HepG2 (cell line): ENCODE results near the gene OTUD4. TPM values are rescaled to one million over a fixed set of nuclear protein-coding genes. Genes with fewer than 3 reads are reported as not detected.

ENCODE experiments used
- ATAC-seq: fragments of 200-7000 bp; cut with Tn5 transposase; 3 replicates; pipeline ENCODE4 v1.9.1; 2020; ENCODE audit warnings: mild to moderate bottlenecking, moderate library complexity
- BruUV-seq: library from RNA; stranded (reverse); fragments of 400-500 nt; replicated peaks from 2 replicates; lab custom pipeline; 2021; lab: Mats Ljungman, UMichigan
- CTCF ChIA-PET: fragments of 300-600 bp; formaldehyde crosslinking; extraction: SDS; loops from one replicate; lab custom pipeline; 2021; ENCODE audit warnings: low total read pairs, inconsistent platforms, low intra/inter-chr PET ratio; lab: Yijun Ruan, JAX
- POLR2A ChIA-PET: fragments of 350-600 bp; sonication (Branson Sonifier 250); formaldehyde crosslinking; loops from one replicate; lab custom pipeline; 2020; ENCODE audit warnings: antibody characterized with exemption, inconsistent platforms; lab: Yijun Ruan, JAX
- DNase-seq: peaks from one replicate; pipeline ENCODE4 v3.0.0-alpha.2; 2015; ENCODE audit warnings: low spot score
- FAIRE-seq: peaks from 3 replicates; lab custom pipeline; 2011; peaks lifted over from hg19 to GRCh38; lab: Jason Lieb, UNC
- H2AFZ ChIP-seq: one replicate; pipeline ENCODE4 v1.6.1; 2011; ENCODE audit warnings: low read length, inconsistent platforms
- H3K27ac ChIP-seq: fragments of 300-600 bp; 3 replicates; pipeline ENCODE4 v1.8.0; 2011; ENCODE audit warnings: mixed run types, mild to moderate bottlenecking, mixed read lengths, low read length, inconsistent platforms; ENCODE audit not compliant: insufficient read depth; ENCODE audit errors: extremely low read length
- H3K27me3 ChIP-seq, 2 experiments: fragments of 200-600 bp in 1 of 2; 2 replicates in 1 of 2; 3 replicates in 1 of 2; pipeline versions ENCODE4 v1.6.0 to v1.8.0; 2011; ENCODE audit warnings: low read length in 2 of 2, mild to moderate bottlenecking in 2 of 2, moderate library complexity in 2 of 2, inconsistent platforms in 1 of 2; ENCODE audit not compliant: insufficient read depth in 2 of 2, control insufficient read depth in 1 of 2
- H3K36me3 ChIP-seq, 2 experiments: fragments of 200-600 bp in 1 of 2; replicated peaks in 1 of 2; 2 replicates in 1 of 2; 3 replicates in 1 of 2; pipeline versions ENCODE4 v1.5.1 to v1.8.0; 2011; ENCODE audit warnings: low read length in 2 of 2, inconsistent platforms in 1 of 2; ENCODE audit not compliant: insufficient read depth in 2 of 2, control insufficient read depth in 1 of 2
- H3K4me1 ChIP-seq: 2 replicates; pipeline ENCODE4 v1.5.1; 2012; ENCODE audit warnings: low read length, inconsistent platforms; ENCODE audit not compliant: insufficient read depth
- H3K4me2 ChIP-seq: 2 replicates; pipeline ENCODE4 v1.6.0; 2011; ENCODE audit warnings: low read depth, low read length, inconsistent platforms
- H3K4me3 ChIP-seq, 3 experiments: fragments of 200-600 bp in 1 of 3; sonication (generic), shearing (Covaris generic) in 1 of 3; replicated peaks in 1 of 3; 2 replicates each; pipeline ENCODE4 v1.5.1; 2011 to 2016; ENCODE audit warnings: low read length in 3 of 3, inconsistent platforms in 2 of 3, low read depth in 2 of 3, mild to moderate bottlenecking in 2 of 3, control low read depth in 1 of 3, mixed read lengths in 1 of 3; ENCODE audit not compliant: insufficient read depth in 1 of 3
- H3K79me2 ChIP-seq: one replicate; pipeline ENCODE4 v1.6.1; 2011; ENCODE audit warnings: low read length, inconsistent platforms; ENCODE audit not compliant: insufficient read depth
- H3K9ac ChIP-seq: 2 replicates; pipeline ENCODE4 v1.6.0; 2011; ENCODE audit warnings: mild to moderate bottlenecking, low read depth, low read length, inconsistent platforms; ENCODE audit not compliant: insufficient read depth
- H3K9me3 ChIP-seq: 2 replicates; pipeline ENCODE4 v1.5.1; 2012; ENCODE audit warnings: mild to moderate bottlenecking, low read length
- H4K20me1 ChIP-seq: 2 replicates; pipeline ENCODE4 v1.6.0; 2011; ENCODE audit warnings: inconsistent platforms, mild to moderate bottlenecking, low read length, moderate library complexity; ENCODE audit not compliant: insufficient read depth
- ARID5B ChIP-seq: IDR thresholded peaks from 2 replicates; pipeline ENCODE4 v1.4.0; 2020; ENCODE audit warnings: mild to moderate bottlenecking, missing genetic modification reagents
- BCL6 ChIP-seq: IDR thresholded peaks from 2 replicates; pipeline ENCODE4 v1.6.1; 2016; ENCODE audit warnings: missing genetic modification reagents, missing compliant biosample characterization
- FOXC1 ChIP-seq: sonication (generic); formaldehyde crosslinking; IDR thresholded peaks from 2 replicates; pipeline ENCODE4 v1.8.0; 2022; ENCODE audit warnings: mild to moderate bottlenecking, missing genetic modification reagents, borderline replicate concordance
- KDM4B ChIP-seq: sonication (generic); formaldehyde crosslinking; IDR thresholded peaks from 2 replicates; pipeline ENCODE4 v1.4.0; 2020; ENCODE audit warnings: missing genetic modification reagents
- KDM5A ChIP-seq: fragments of 200-600 bp; sonication (generic); IDR thresholded peaks from 2 replicates; pipeline ENCODE4 v1.7.0; 2018; ENCODE audit warnings: antibody characterized with exemption, mild to moderate bottlenecking, low read length, borderline replicate concordance
- MIER2 ChIP-seq: IDR thresholded peaks from 2 replicates; pipeline ENCODE4 v1.6.1; 2016; ENCODE audit warnings: missing biosample characterization, missing genetic modification reagents
- MYNN ChIP-seq: sonication (generic); formaldehyde crosslinking; IDR thresholded peaks from 2 replicates; pipeline ENCODE4 v1.4.0; 2020; ENCODE audit warnings: mild to moderate bottlenecking, low read depth, missing genetic modification reagents
- MYPOP ChIP-seq: sonication (generic); formaldehyde crosslinking; IDR thresholded peaks from 2 replicates; pipeline ENCODE4 v1.8.1; 2023; ENCODE audit warnings: mild to moderate bottlenecking, moderate library complexity, missing genetic modification reagents
- NONO ChIP-seq, 2 experiments: fragments of 450-650 bp in 1 of 2; sonication (generic) in 1 of 2; formaldehyde crosslinking in 1 of 2; IDR thresholded peaks in 1 of 2; conservative IDR thresholded peaks in 1 of 2; 2 replicates each; pipeline versions ENCODE4 v1.6.1 to v1.8.0; 2017 to 2022; ENCODE audit warnings: mild to moderate bottlenecking in 1 of 2, missing genetic modification reagents in 1 of 2, moderate library complexity in 1 of 2
- PHB2 ChIP-seq: fragments of 450-650 bp; IDR thresholded peaks from 2 replicates; pipeline ENCODE4 v1.6.1; 2018; ENCODE audit not compliant: partially characterized antibody
- RARA ChIP-seq: IDR thresholded peaks from 2 replicates; pipeline ENCODE4 v1.6.1; 2016; ENCODE audit warnings: missing genetic modification reagents, missing compliant biosample characterization
- RXRB ChIP-seq: IDR thresholded peaks from 2 replicates; pipeline ENCODE4 v1.6.1; 2016; ENCODE audit warnings: borderline replicate concordance, missing genetic modification reagents, missing compliant biosample characterization
- SAP130 ChIP-seq: IDR thresholded peaks from 2 replicates; pipeline ENCODE4 v1.6.1; 2016; ENCODE audit warnings: low read depth
- SNAI1 ChIP-seq: sonication (generic); formaldehyde crosslinking; IDR thresholded peaks from 2 replicates; pipeline ENCODE4 v1.5.0; 2020; ENCODE audit warnings: mild to moderate bottlenecking, missing genetic modification reagents, borderline replicate concordance
- TSC22D2 ChIP-seq: sonication (generic); formaldehyde crosslinking; IDR thresholded peaks from 2 replicates; pipeline ENCODE4 v1.5.1; 2020; ENCODE audit warnings: missing genetic modification reagents, mild to moderate bottlenecking, borderline replicate concordance
- ZNF282 ChIP-seq: fragments of 450-650 bp; IDR thresholded peaks from 2 replicates; pipeline ENCODE4 v1.6.1; 2018; ENCODE audit not compliant: partially characterized antibody
- ZNF430 ChIP-seq: sonication (generic); formaldehyde crosslinking; IDR thresholded peaks from 2 replicates; pipeline ENCODE4 v1.9.0; 2021; ENCODE audit warnings: mild to moderate bottlenecking, missing genetic modification reagents
- WGBS: methylation state at CpG from one replicate; pipeline ENCODE4 v1.1.6; 2017; ENCODE audit warnings: low lambda C conversion rate; 5-methylcytosine and 5-hydroxymethylcytosine counted together
- in situ Hi-C: cut with HindIII; loops from 2 replicates; pipeline ENCODE4 v1.10.0; 2017; ENCODE audit warnings: low pct_unique_long_range_greater_than_20kb; ENCODE audit not compliant: extremely low pct_ligation_motif_present
- intact Hi-C: fragments of 100-400 bp; cut with micrococcal nuclease; formaldehyde crosslinking; loops from one replicate; pipeline ENCODE4 v1.10.0; 2022; ENCODE audit not compliant: unreplicated experiment
- polyA plus RNA-seq, 8 experiments: library from polyadenylated mRNA; depleted of rRNA in 3 of 8; stranded (reverse) in 7 of 8; unstranded in 1 of 8; fragments of >200 nt; fragmentation: Illumina TruSeq in 4 of 8; extraction: Trizol in 4 of 8; gene quantifications; 2 replicates each; pipeline versions ENCODE4 v1.2.1 to v1.2.3, GENCODE V29; 2011 to 2016; ENCODE audit warnings: low read depth in 4 of 8, missing spikeins in 1 of 8, mixed read lengths in 1 of 8; ENCODE audit not compliant: insufficient read depth in 1 of 8
- total RNA-seq, 5 experiments: library from RNA; depleted of rRNA; stranded (reverse); fragments of >200 nt; fragmentation: Illumina TruSeq; extraction: Trizol; gene quantifications; 2 replicates each; pipeline ENCODE4 v1.2.3, GENCODE V29; 2016; ENCODE audit warnings: low read depth in 1 of 5
- TF ChIP-seq, protein P1 (sequence below): sonication (generic); formaldehyde crosslinking; IDR thresholded peaks from 2 replicates; pipeline ENCODE4 v1.4.0; 2020; ENCODE audit warnings: mild to moderate bottlenecking, missing genetic modification reagents

The OTUD4 gene
- total and polyA plus RNA-seq, 2 of the 13 experiments (the other 11 are each of a cell fraction or from before 2014, with no cell fraction given) = 16.1 to 18.0 TPM

DNA sequence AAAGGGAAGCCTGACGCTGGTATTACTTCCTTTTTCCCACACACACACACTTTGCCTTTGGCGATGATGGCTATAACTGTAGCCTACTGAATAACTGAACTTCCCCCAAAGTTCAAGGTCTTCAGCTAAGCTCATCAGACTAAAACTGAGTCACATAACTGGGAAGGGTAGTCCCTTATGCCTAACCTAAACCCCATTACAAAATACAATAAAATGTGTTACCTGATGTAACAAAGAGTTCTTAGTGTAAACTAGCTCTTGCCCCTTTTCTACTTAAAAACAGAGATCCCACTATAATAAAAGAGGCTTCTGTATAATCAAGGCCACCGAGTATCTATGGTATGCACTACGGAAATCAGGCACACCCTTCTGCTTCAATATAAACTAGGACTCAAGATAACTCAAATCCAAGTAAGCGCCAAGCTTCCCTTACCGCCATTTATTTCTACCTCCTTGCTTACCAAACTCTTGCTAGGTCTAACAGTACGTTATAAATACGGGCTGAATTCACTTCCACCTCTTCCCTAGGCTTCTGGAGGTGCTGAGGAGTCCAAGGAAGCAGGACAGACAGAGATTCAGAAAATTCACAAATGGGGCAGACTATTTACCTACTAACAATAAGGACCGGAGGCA, 2.4 kb downstream of the OTUD4 start:
- ChIA-PET POLR2A (interaction anchor here (1.2 kb wide), 1 partner anchor 80 kb away, joined by 5 read pairs; the partner anchor contains the start of genes ABCE1 and ANAPC10), CTCF (no interaction called here)
- peak overlapping the region; percentile 87 for H3K9ac ChIP-seq
- peaks cover 61% of the 10 kb centered on the region for H3K79me2 ChIP-seq
- DNase-seq = peak; percentile 71
- peak overlapping the region; percentile 99 for H3K4me2 ChIP-seq
- FAIRE-seq = peak; percentile 60
- peaks cover 0 to 20% of the 10 kb centered on the region in 2 experiments; a peak in 1 of 5 replicates for H3K36me3 ChIP-seq
- H3K4me3 ChIP-seq = peak overlapping the region; percentile 75 to 84 (median 78)
- 4% methylated on average over 9 of the region's 9 CpGs for WGBS
- no peak overlapping the region for H2AFZ ChIP-seq
- no peaks in the 10 kb centered on the region for H3K9me3 ChIP-seq
- intact Hi-C loops (loop anchor here (2.0 kb wide), 1 partner anchor 79 kb away; the partner anchor contains the start of genes ABCE1 and ANAPC10), in situ Hi-C loops (no loop called here)
- H4K20me1 ChIP-seq = peaks cover 20% of the 10 kb centered on the region
- ATAC-seq = no peak
- TSS peak; percentile 45 for BruUV-seq
- H3K4me1 ChIP-seq = peaks cover 34% of the 10 kb centered on the region
- peak overlapping the region; percentile 92 for H3K27ac ChIP-seq
- peaks cover 0 to 4% of the 10 kb centered on the region in 2 experiments; a peak in 1 of 5 replicates for H3K27me3 ChIP-seq
- no peak for TF ChIP-seq PHB2
- TF ChIP-seq TSC22D2 = no peak
- TF ChIP-seq SAP130 (CRISPR knock-in tag) = peak; percentile 53; the same call in 1 of the 2 replicates
- no peak for TF ChIP-seq NONO (IDR thresholded peaks at IDR 0.05)
- no peak for TF ChIP-seq NONO (CRISPR knock-in tag; conservative IDR thresholded peaks at IDR 0.05)
- TF ChIP-seq ZNF430 (CRISPR knock-in tag) = no peak
- TF ChIP-seq RXRB = peak; percentile 42; the same call in 1 of the 2 replicates
- TF ChIP-seq MIER2 (CRISPR knock-in tag) = no peak
- TF ChIP-seq KDM4B (CRISPR knock-in tag) = no peak
- TF ChIP-seq RARA (CRISPR knock-in tag) = peak; percentile 92
- TF ChIP-seq ARID5B = 0 out of 2 replicates have a peak, but pooled peaks have one; percentile 31
- 0 out of 2 replicates have a peak, but pooled peaks have one; percentile 11 for TF ChIP-seq BCL6
- TF ChIP-seq MYNN (CRISPR knock-in tag) = no peak
- TF ChIP-seq KDM5A = 0 out of 2 replicates have a peak, but pooled peaks have one; percentile 15
- peak; percentile 75 for TF ChIP-seq MYPOP (CRISPR knock-in tag)
- no peak for TF ChIP-seq ZNF282
- no peak for TF ChIP-seq SNAI1 (CRISPR knock-in tag)
- no peak for TF ChIP-seq FOXC1 (CRISPR knock-in tag)
- TF ChIP-seq, protein P1, sequence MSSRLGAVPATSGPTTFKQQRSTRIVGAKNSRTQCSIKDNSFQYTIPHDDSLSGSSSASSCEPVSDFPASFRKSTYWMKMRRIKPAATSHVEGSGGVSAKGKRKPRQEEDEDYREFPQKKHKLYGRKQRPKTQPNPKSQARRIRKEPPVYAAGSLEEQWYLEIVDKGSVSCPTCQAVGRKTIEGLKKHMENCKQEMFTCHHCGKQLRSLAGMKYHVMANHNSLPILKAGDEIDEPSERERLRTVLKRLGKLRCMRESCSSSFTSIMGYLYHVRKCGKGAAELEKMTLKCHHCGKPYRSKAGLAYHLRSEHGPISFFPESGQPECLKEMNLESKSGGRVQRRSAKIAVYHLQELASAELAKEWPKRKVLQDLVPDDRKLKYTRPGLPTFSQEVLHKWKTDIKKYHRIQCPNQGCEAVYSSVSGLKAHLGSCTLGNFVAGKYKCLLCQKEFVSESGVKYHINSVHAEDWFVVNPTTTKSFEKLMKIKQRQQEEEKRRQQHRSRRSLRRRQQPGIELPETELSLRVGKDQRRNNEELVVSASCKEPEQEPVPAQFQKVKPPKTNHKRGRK (CRISPR knock-in tag) = no peak
